ENCODE measurements around the gene VPS45. TPM values are rescaled to one million over a fixed set of nuclear protein-coding genes. Genes with fewer than 3 reads are reported as not detected.

VPS45 gene
- total and polyA plus RNA-seq, 2 of the 4 experiments (the other 2 are of a cell fraction): 32.4 to 33.3 TPM

- no peak for TF ChIP-seq RCOR1 (IDR thresholded peaks at IDR 0.05; ENCODE audit: insufficient replicate concordance, low read length)
Measured at GRCh38 chr1:150156868-150157603, 89.5 kb downstream of the VPS45 start (continued).

GRCh38 chr1:150159550-150159949, 92.0 kb downstream of the VPS45 start:
- no TSS peak for BruUV-seq (replicated peaks)
- H4K91ac ChIP-seq (ENCODE audit: insufficient read depth, low read depth, low read length): peak overlapping the region; percentile 81
- dilution Hi-C loops (cut with HindIII; ENCODE audit: low sequenced_read_pairs, unreplicated experiment) (no loop called here), intact Hi-C loops (cut with micrococcal nuclease) (no loop called here), in situ Hi-C loops (cut with MboI; ENCODE audit: low sequenced_read_pairs) (no loop called here)
- H3K27ac ChIP-seq (ENCODE audit: insufficient read depth, low read length): peak overlapping the region; percentile 77
- H3K79me1 ChIP-seq (ENCODE audit: low read depth in 1 of 2, low read length in 2 of 2): peaks cover 27 to 76% of the 10 kb centered on the region in 2 experiments
- H3K9ac ChIP-seq (ENCODE audit: low read depth, low read length): peak overlapping the region; percentile 41
- peaks cover 65% of the 10 kb centered on the region for H3K4me1 ChIP-seq (ENCODE audit: control insufficient read depth, insufficient read depth, low read length)
- peak overlapping the region; percentile 45 for H4K5ac ChIP-seq (ENCODE audit: low read depth, low read length)
- no CpG with 5 or more reads among the region's 8 CpGs for WGBS, 2 experiments (ENCODE audit: extremely low coverage in 2 of 2, insufficient read length in 1 of 2)
- peak overlapping the region; percentile 89 to 94 for H4K8ac ChIP-seq (ENCODE audit: low read depth in 2 of 2, low read length in 2 of 2)
- peaks cover 27% of the 10 kb centered on the region for H4K20me1 ChIP-seq (ENCODE audit: insufficient read depth, low read length)
- no peaks in the 10 kb centered on the region for H3K27me3 ChIP-seq (ENCODE audit: control insufficient read depth, insufficient read depth, low read length)
- TF ChIP-seq ELK1 (IDR thresholded peaks at IDR 0.05; ENCODE audit: borderline replicate concordance, low read depth, low read length) (no peak), CTCF (conservative IDR thresholded peaks at IDR 0.05; ENCODE audit: low read depth, low read length) (no peak), NFE2L2 (IDR thresholded peaks at IDR 0.05; ENCODE audit: low read depth, low read length) (no peak), POLR2A (IDR thresholded peaks at IDR 0.05; ENCODE audit: low read depth, low read length) (no peak), CEBPB (IDR thresholded peaks at IDR 0.05; ENCODE audit: low read depth, low read length) (no peak)
- peaks cover 49% of the 10 kb centered on the region for H3K36me3 ChIP-seq (ENCODE audit: control insufficient read depth, insufficient read depth, low read length)
- H3K18ac ChIP-seq (ENCODE audit: low read depth, low read length): peak overlapping the region; percentile 46
- H3K4me2 ChIP-seq (ENCODE audit: low read depth, low read length): peak overlapping the region; percentile 28; the same call in 1 of the 2 replicates
- peak overlapping the region; percentile 88 for H2BK20ac ChIP-seq (ENCODE audit: low read depth, low read length)
- H3K9me1 ChIP-seq (ENCODE audit: insufficient read depth, low read length): peaks cover 48% of the 10 kb centered on the region
- H3K14ac ChIP-seq (replicated peaks; ENCODE audit: low read depth, low read length): peak overlapping the region; percentile 89
- ChIA-PET POLR2A (ENCODE audit: unreplicated experiment) (interaction anchor here (1.3 kb wide), 1 partner anchor 272 kb away, joined by 4 read pairs; no protein-coding TSS in a partner anchor), CTCF (no interaction called here)
- H2AFZ ChIP-seq (replicated peaks; ENCODE audit: low read length, poor library complexity): no peak overlapping the region
- H2BK15ac ChIP-seq (ENCODE audit: low read depth, low read length): peak overlapping the region; percentile 64; the same call in 1 of the 3 replicates
- ATAC-seq (ENCODE audit: low read depth): no peak
- H3K23ac ChIP-seq (ENCODE audit: low read depth, low read length): peak overlapping the region; percentile 87
- no peaks in the 10 kb centered on the region for H3K9me3 ChIP-seq (ENCODE audit: control insufficient read depth, insufficient read depth, low read length)
- no peak for DNase-seq
- H2AK9ac ChIP-seq (replicated peaks; ENCODE audit: low read depth, low read length, poor library complexity): peak overlapping the region; percentile 75
- peak overlapping the region; percentile 83 for H2BK5ac ChIP-seq (ENCODE audit: low read depth, low read length, poor library complexity, severe bottlenecking)
- H2AK5ac ChIP-seq (ENCODE audit: low read depth, low read length): peak overlapping the region; percentile 94
- H3K4ac ChIP-seq (ENCODE audit: low read depth, low read length): peak overlapping the region; percentile 92
- H3K4me3 ChIP-seq (ENCODE audit: insufficient read depth, low read depth, low read length): no peak overlapping the region
- H2BK120ac ChIP-seq (ENCODE audit: low read depth, low read length): peak overlapping the region; percentile 84
- H3K56ac ChIP-seq (ENCODE audit: extremely low read depth, insufficient read depth, low read length): peak overlapping the region; percentile 65
